Right hindlimb (tissue), 1 donor: Measurements from ENCODE around the gene MEDAG.
"Not testable (repeated sequence)": the region's sequence is repeated elsewhere in the genome, so short reads cannot be mapped to it uniquely, and the experiment has no call there.

Experiments used
- DNase-seq: peaks from one replicate; pipeline ENCODE4 v3.0.0-alpha.2; 2018

The MEDAG gene

GRCh38 chr13:30910676-30911075, 4.6 kb downstream of the MEDAG start:
- DNase-seq, result no peak

- no peak for DNase-seq
Measured at GRCh38 chr13:30915691-30916541, 9.8 kb downstream of the MEDAG start.

GRCh38 chr13:30916991-30917390, 10.9 kb downstream of the MEDAG start:
- DNase-seq, result no peak

GRCh38 chr13:30918662-30919405, 12.8 kb downstream of the MEDAG start:
- no peak for DNase-seq

- no peak for DNase-seq
Measured at GRCh38 chr13:30920162-30920909, 14.3 kb downstream of the MEDAG start.

GRCh38 chr13:30923418-30923817, 17.3 kb downstream of the MEDAG start:
- DNase-seq, result no peak

- DNase-seq, result no peak
Measured at GRCh38 chr13:30924721-30925120, 18.6 kb downstream of the MEDAG start.

- DNase-seq, result no peak
Measured at GRCh38 chr13:30925429-30925828, 19.4 kb downstream of the MEDAG start.

GRCh38 chr13:30926781-30927180, 20.7 kb downstream of the MEDAG start:
- no peak for DNase-seq

GRCh38 chr13:30927188-30927587, 21.1 kb downstream of the MEDAG start:
- DNase-seq, result not testable (repeated sequence)

GRCh38 chr13:30927595-30927994, 21.5 kb downstream of the MEDAG start:
- no peak for DNase-seq

- DNase-seq, result no peak
Measured at GRCh38 chr13:30928978-30929377, 22.9 kb downstream of the MEDAG start.

- DNase-seq, result peak; percentile 54
Measured at GRCh38 chr13:30932481-30933353, 26.6 kb downstream of the MEDAG start, which contains the start of gene TEX26. Gene TEX26, plus strand, starts transcription at chr13:30932656. Its CDS starts 60 bp downstream, at chr13:30932716.

- no peak for DNase-seq
Measured at GRCh38 chr13:30933354-30933670, 27.2 kb downstream of the MEDAG start.

- DNase-seq, result no peak
Measured at GRCh38 chr13:30934381-30934780, 28.3 kb downstream of the MEDAG start.

- DNase-seq, result no peak
Measured at GRCh38 chr13:30934803-30935202, 28.7 kb downstream of the MEDAG start.

GRCh38 chr13:30936971-30937370, 30.9 kb downstream of the MEDAG start:
- no peak for DNase-seq

- no peak for DNase-seq
Measured at GRCh38 chr13:30943881-30944280, 37.8 kb downstream of the MEDAG start.

GRCh38 chr13:30957258-30957943, 51.3 kb downstream of the MEDAG start:
- DNase-seq, result no peak

- no peak for DNase-seq
Measured at GRCh38 chr13:30959678-30960077, 53.6 kb downstream of the MEDAG start.

- peak; percentile 36 for DNase-seq
Measured at GRCh38 chr13:30963791-30964190, 57.7 kb downstream of the MEDAG start.

- DNase-seq, result no peak
Measured at GRCh38 chr13:30965380-30965779, 59.3 kb downstream of the MEDAG start.
